Psoas muscle (tissue), 8 donors: ENCODE data around the gene PCNX2. TPM values are rescaled to one million over a fixed set of nuclear protein-coding genes. Genes with fewer than 3 reads are reported as not detected.

Source experiments
- ATAC-seq, 4 donors: fragments of 200-7000 bp; cut with Tn5 transposase; one replicate each; pipeline ENCODE4 v1.9.1; 2020; ENCODE audit warnings: moderate library complexity in 3 of 4, mild to moderate bottlenecking in 2 of 4
- DNase-seq, 2 donors: peaks; one replicate each; pipeline ENCODE4 v3.0.0-alpha.2; 2020
- H3K27ac ChIP-seq: fragments of 200-600 bp; one replicate; pipeline ENCODE4 v1.8.0; 2022
- H3K27me3 ChIP-seq, 3 donors: fragments of 200-600 bp in 1 of 3; one replicate each; pipeline versions ENCODE4 v1.6.1 to v1.8.0; 2013 to 2022; ENCODE audit warnings: low read length in 2 of 3, mild to moderate bottlenecking in 2 of 3, moderate library complexity in 1 of 3; ENCODE audit not compliant: insufficient read depth in 3 of 3
- H3K36me3 ChIP-seq, 2 donors: fragments of 200-600 bp in 1 of 2; one replicate each; pipeline versions ENCODE4 v1.6.1 to v1.8.0; 2013 to 2022; ENCODE audit warnings: low read depth in 1 of 2, mild to moderate bottlenecking in 1 of 2, moderate library complexity in 1 of 2; ENCODE audit not compliant: insufficient read depth in 1 of 2
- H3K4me1 ChIP-seq: fragments of 200-600 bp; one replicate; pipeline ENCODE4 v1.8.0; 2022
- H3K4me3 ChIP-seq: fragments of 200-600 bp; one replicate; pipeline ENCODE4 v1.8.0; 2022; ENCODE audit warnings: mild to moderate bottlenecking
- H3K9me3 ChIP-seq: fragments of 200-600 bp; one replicate; pipeline ENCODE4 v1.8.0; 2022
- CTCF ChIP-seq: fragments of 200-600 bp; IDR thresholded peaks from one replicate; pipeline ENCODE4 v1.8.0; 2022; ENCODE audit warnings: antibody characterized with exemption
- WGBS, 3 donors: extraction: QIAGEN DNeasy Blood & Tissue Kit; methylation state at CpG; one replicate each; pipeline versions ENCODE4 v1.1.6 to v1.1.7; 2013; 5-methylcytosine and 5-hydroxymethylcytosine counted together
- intact Hi-C, 2 donors: fragments of 100-400 bp; cut with DNase I; formaldehyde crosslinking; loops; one replicate each; pipeline versions ENCODE4 v1.11.0 to v1.14.2; 2022
- polyA plus RNA-seq, 3 donors: library from polyadenylated mRNA; stranded (reverse); fragments of 200-250 nt; gene quantifications; one replicate each; pipeline ENCODE4 v1.2.3, GENCODE V29; 2013
- total RNA-seq, 4 donors: library from RNA; stranded (reverse); fragmentation: NEBNext Ultra II Directional in 2 of 4; extraction: Animal tissue kit (Norgen Biotek cat#: 25700) in 2 of 4; gene quantifications; one replicate each; pipeline versions ENCODE4 v1.2.1 to v1.2.4, GENCODE V29; 2021 to 2023
- donor health status: healthy with polysubstance abuse.
- donor health status: DM: no; HTN: no; CAD: no; lungs with moderate emphysema.
- donor health status: Bipolar disorder and iron deficiency.
- donor health status: healthy.
- donor health status: DM: yes; HTN: yes; CAD: no.
- donor health status: DM: no; HTN: no; CAD: no.
- donor health status: DM: no; HTN: no; CAD: no.
- donor health status: DM: yes; HTN: yes; CAD: no.

The PCNX2 gene
- total and polyA plus RNA-seq, 7 donors, result 0.16 to 1.1 (median 0.54) TPM

GRCh38 chr1:233057836-233058235, 237.7 kb downstream of the PCNX2 start:
- intact Hi-C loops, result no loop called here
- 86 to 91% (median 89%) methylated on average over 3 of the region's 3 CpGs for WGBS, 3 donors
- Histone ChIP-seq H3K36me3 (no peaks in the 10 kb centered on the region), H3K27ac (no peak overlapping the region), H3K4me3 (no peak overlapping the region), H3K27me3 (no peaks in the 10 kb centered on the region), H3K9me3 (no peaks in the 10 kb centered on the region), H3K4me1 (no peaks in the 10 kb centered on the region)
- DNase-seq, result no peak
- no peak for TF ChIP-seq CTCF
- no peak for ATAC-seq

GRCh38 chr1:233055879-233056641, 239.5 kb downstream of the PCNX2 start:
- Histone ChIP-seq H3K27ac (no peak overlapping the region), H3K4me1 (no peaks in the 10 kb centered on the region), H3K27me3 (no peaks in the 10 kb centered on the region), H3K36me3 (no peaks in the 10 kb centered on the region), H3K9me3 (no peaks in the 10 kb centered on the region), H3K4me3 (no peak overlapping the region)
- no peak for DNase-seq
- no peak for ATAC-seq
- WGBS, 3 donors, result 84 to 88% (median 86%) methylated on average over 5 of the region's 5 CpGs
- intact Hi-C loops, result no loop called here
- no peak for TF ChIP-seq CTCF

GRCh38 chr1:233045588-233045987, 249.9 kb downstream of the PCNX2 start:
- no peaks in the 10 kb centered on the region for H3K36me3 ChIP-seq
- no peaks in the 10 kb centered on the region for H3K4me1 ChIP-seq
- 23 to 40% (median 34%) methylated on average over 2 of the region's 2 CpGs for WGBS, 3 donors
- no peak overlapping the region for H3K4me3 ChIP-seq
- no peaks in the 10 kb centered on the region for H3K27me3 ChIP-seq
- intact Hi-C loops, result no loop called here
- TF ChIP-seq CTCF, result no peak
- H3K9me3 ChIP-seq, result peaks cover 6% of the 10 kb centered on the region
- DNase-seq (peak in 1 of 2 donors; percentile 58), ATAC-seq (peak in 3 of 4 donors; percentile 96 to 98 (median 97))
- no peak overlapping the region for H3K27ac ChIP-seq

- ATAC-seq (no peak), DNase-seq (no peak)
- Histone ChIP-seq H3K4me1 (no peaks in the 10 kb centered on the region), H3K4me3 (no peak overlapping the region), H3K27me3 (no peaks in the 10 kb centered on the region), H3K27ac (no peak overlapping the region), H3K9me3 (no peaks in the 10 kb centered on the region), H3K36me3 (no peaks in the 10 kb centered on the region)
- 92 to 97% (median 96%) methylated on average over 3 of the region's 3 CpGs for WGBS, 3 donors
- intact Hi-C loops, result no loop called here
- TF ChIP-seq CTCF, result no peak
Measured at GRCh38 chr1:233042834-233043233, 252.7 kb downstream of the PCNX2 start.

GRCh38 chr1:233040494-233040893, 255.0 kb downstream of the PCNX2 start:
- Histone ChIP-seq H3K4me1 (no peaks in the 10 kb centered on the region), H3K36me3 (no peaks in the 10 kb centered on the region), H3K9me3 (no peaks in the 10 kb centered on the region), H3K4me3 (no peak overlapping the region), H3K27ac (no peak overlapping the region), H3K27me3 (no peaks in the 10 kb centered on the region)
- DNase-seq (no peak), ATAC-seq (no peak)
- WGBS, 3 donors, result 88 to 91% (median 89%) methylated on average over 4 of the region's 4 CpGs
- intact Hi-C loops, result no loop called here
- no peak for TF ChIP-seq CTCF
